GM12878 (cell line): Measurements from ENCODE around the gene MXRA7. TPM values are rescaled to one million over a fixed set of nuclear protein-coding genes. Genes with fewer than 3 reads are reported as not detected.

Experiments
- ATAC-seq: fragments of 200-7000 bp; cut with Tn5 transposase; 3 replicates; pipeline ENCODE4 v1.9.1; 2020; ENCODE audit warnings: mild to moderate bottlenecking, moderate library complexity
- BruUV-seq: library from RNA; stranded (reverse); fragments of 400-500 nt; replicated peaks from 2 replicates; lab custom pipeline; 2021; lab: Mats Ljungman, UMichigan
- CTCF ChIA-PET: fragments of 300-600 bp; sonication (Branson Sonifier 250); formaldehyde crosslinking; extraction: SDS; loops from one replicate; lab custom pipeline; 2021; ENCODE audit warnings: inconsistent platforms; lab: Yijun Ruan, JAX
- POLR2A ChIA-PET: fragments of 350-600 bp; formaldehyde crosslinking; extraction: SDS; loops from one replicate; lab custom pipeline; 2021; ENCODE audit warnings: inconsistent platforms; lab: Charles Lee
- RAD21 ChIA-PET: fragments of 300-600 bp; sonication (Branson Sonifier 250); formaldehyde crosslinking; loops from one replicate; lab custom pipeline; 2023; ENCODE audit warnings: antibody characterized with exemption; ENCODE audit not compliant: unreplicated experiment; lab: Charles Lee
- SMC1A ChIA-PET: fragments of 300-600 bp; sonication (Branson Sonifier 250); formaldehyde crosslinking; loops from one replicate; lab custom pipeline; 2023; ENCODE audit not compliant: unreplicated experiment, uncharacterized antibody; lab: Charles Lee
- DNase-seq: peaks from one replicate; pipeline ENCODE4 v3.0.0-alpha.2; 2011; ENCODE audit warnings: low read depth, low spot score
- FAIRE-seq: peaks from 3 replicates; lab custom pipeline; 2011; peaks lifted over from hg19 to GRCh38; lab: Jason Lieb, UNC
- H2AFZ ChIP-seq: 2 replicates; pipeline ENCODE4 v1.6.0; 2011; ENCODE audit warnings: low read depth, low read length, control low read depth; ENCODE audit not compliant: control insufficient read depth
- H3K27ac ChIP-seq: 2 replicates; pipeline ENCODE4 v1.5.1; 2011; ENCODE audit warnings: control low read depth; ENCODE audit not compliant: control insufficient read depth, insufficient read depth
- H3K27me3 ChIP-seq, 2 experiments: replicated peaks in 1 of 2; 2 replicates each; pipeline versions ENCODE4 v1.6.0 to v1.6.1; 2011; ENCODE audit warnings: low read length in 1 of 2; ENCODE audit not compliant: control insufficient read depth in 2 of 2, insufficient read depth in 2 of 2
- H3K36me3 ChIP-seq, 2 experiments: 2 replicates each; pipeline ENCODE4 v1.5.1; 2011; ENCODE audit warnings: low read length in 1 of 2; ENCODE audit not compliant: control insufficient read depth in 2 of 2, insufficient read depth in 2 of 2
- H3K4me1 ChIP-seq: 2 replicates; pipeline ENCODE4 v1.6.1; 2011; ENCODE audit warnings: mild to moderate bottlenecking, low read length, moderate library complexity, mixed read lengths; ENCODE audit not compliant: control insufficient read depth, insufficient read depth
- H3K4me2 ChIP-seq: 2 replicates; pipeline ENCODE4 v1.6.0; 2011; ENCODE audit warnings: control low read depth; ENCODE audit not compliant: control insufficient read depth, insufficient read depth
- H3K4me3 ChIP-seq: fragments of 200-600 bp; sonication (generic); 2 replicates; pipeline ENCODE4 v1.5.1; 2016
- H3K79me2 ChIP-seq: 2 replicates; pipeline ENCODE4 v1.6.0; 2011; ENCODE audit warnings: low read length; ENCODE audit not compliant: control insufficient read depth, insufficient read depth
- H3K9ac ChIP-seq: 2 replicates; pipeline ENCODE4 v1.8.0; 2011; ENCODE audit warnings: low read length, control low read depth, mixed read lengths; ENCODE audit not compliant: control insufficient read depth, insufficient read depth
- H3K9me3 ChIP-seq: replicated peaks from 3 replicates; pipeline ENCODE4 v1.5.1; 2011; ENCODE audit warnings: mild to moderate bottlenecking, low read length; ENCODE audit not compliant: control insufficient read depth, insufficient read depth
- H4K20me1 ChIP-seq: 2 replicates; pipeline ENCODE4 v1.6.0; 2011; ENCODE audit not compliant: control insufficient read depth, insufficient read depth
- EZH2 ChIP-seq: IDR thresholded peaks from 2 replicates; pipeline ENCODE4 v1.6.1; 2012; ENCODE audit warnings: low read depth, mild to moderate bottlenecking, control low read depth, inconsistent platforms, low read length, borderline replicate concordance; ENCODE audit not compliant: control insufficient read depth
- HDAC2 ChIP-seq: fragments of 200-600 bp; sonication (generic); IDR thresholded peaks from 2 replicates; pipeline ENCODE4 v1.6.1; 2017
- IKZF1 ChIP-seq: fragments of 450-650 bp; conservative IDR thresholded peaks from 2 replicates; pipeline ENCODE4 v1.6.1; 2017; ENCODE audit warnings: antibody characterized with exemption, mild to moderate bottlenecking
- KDM1A ChIP-seq: fragments of 200-600 bp; sonication (generic); IDR thresholded peaks from 2 replicates; pipeline ENCODE4 v1.6.1; 2016; ENCODE audit warnings: borderline replicate concordance
- NBN ChIP-seq: fragments of 450-650 bp; IDR thresholded peaks from 2 replicates; pipeline ENCODE4 v1.6.1; 2016
- NFYA ChIP-seq: IDR thresholded peaks from 2 replicates; pipeline ENCODE4 v1.6.1; 2011; ENCODE audit warnings: low read depth, mild to moderate bottlenecking, low read length, improper control_type of control experiment, borderline replicate concordance
- NR2C1 ChIP-seq: fragments of 450-650 bp; IDR thresholded peaks from 2 replicates; pipeline ENCODE4 v1.6.1; 2017; ENCODE audit warnings: antibody characterized with exemption, mild to moderate bottlenecking, moderate library complexity
- PAX5 ChIP-seq: IDR thresholded peaks from 2 replicates; pipeline ENCODE4 v1.6.1; 2011; ENCODE audit warnings: low read depth, low read length, borderline replicate concordance
- RBBP5 ChIP-seq: fragments of 200-600 bp; sonication (generic); conservative IDR thresholded peaks from 2 replicates; pipeline ENCODE4 v1.6.1; 2016
- SUZ12 ChIP-seq: fragments of 200-600 bp; sonication (generic); IDR thresholded peaks from one replicate; pipeline ENCODE4 v1.6.1; 2018; ENCODE audit warnings: antibody characterized with exemption, mild to moderate bottlenecking; ENCODE audit not compliant: unreplicated experiment
- TAF1 ChIP-seq: IDR thresholded peaks from 2 replicates; pipeline ENCODE4 v1.6.1; 2011; ENCODE audit warnings: mild to moderate bottlenecking, low read depth, low read length, borderline replicate concordance
- TCF7 ChIP-seq: IDR thresholded peaks from 2 replicates; pipeline ENCODE4 v1.6.1; 2014; ENCODE audit warnings: antibody characterized with exemption, borderline replicate concordance
- ZNF207 ChIP-seq: fragments of 450-650 bp; IDR thresholded peaks from 2 replicates; pipeline ENCODE4 v1.6.1; 2014; ENCODE audit warnings: antibody characterized with exemption, mild to moderate bottlenecking, borderline replicate concordance
- ZNF274 ChIP-seq: IDR thresholded peaks from one replicate; pipeline ENCODE4 v1.8.0; 2011; ENCODE audit not compliant: insufficient read length, insufficient read depth
- ZNF384 ChIP-seq: IDR thresholded peaks from 2 replicates; pipeline ENCODE4 v1.6.1; 2012; ENCODE audit warnings: low read depth, mild to moderate bottlenecking, low read length, improper control_type of control experiment, borderline replicate concordance
- ZSCAN29 ChIP-seq: fragments of 450-650 bp; IDR thresholded peaks from 2 replicates; pipeline ENCODE4 v1.6.1; 2017; ENCODE audit warnings: mild to moderate bottlenecking, moderate library complexity
- WGBS: methylation state at CpG from one replicate; pipeline ENCODE4 v1.1.6; 2016; ENCODE audit warnings: low lambda C conversion rate; ENCODE audit not compliant: insufficient replicate concordance, insufficient coverage; ENCODE audit errors: missing lambda C conversion rate; 5-methylcytosine and 5-hydroxymethylcytosine counted together
- in situ Hi-C: fragments of 300-500 bp; cut with MboI; formaldehyde crosslinking; loops from 9 replicates; pipeline ENCODE4 v1.14.3; 2018; ENCODE audit warnings: mixed read lengths
- intact Hi-C: fragments of 100-400 bp; cut with micrococcal nuclease; formaldehyde crosslinking; loops from one replicate; pipeline ENCODE4 v1.14.2; 2022; ENCODE audit not compliant: unreplicated experiment
- polyA plus RNA-seq, 11 experiments: library from polyadenylated mRNA; depleted of rRNA in 4 of 11; unstranded in 6 of 11; stranded (reverse) in 5 of 11; fragments of >200 nt; fragmentation: Nextera tagmentation in 4 of 11; fragmentation: Illumina TruSeq in 1 of 11; extraction: Ambion mirVana in 4 of 11; extraction: Trizol in 1 of 11; gene quantifications; 1 replicate in 1 of 11; 2 replicates in 10 of 11; pipeline versions ENCODE4 v1.2.1 to v1.2.3, GENCODE V29; 2011 to 2016; ENCODE audit warnings: inconsistent platforms in 2 of 11, missing spikeins in 2 of 11, low read depth in 1 of 11
- total RNA-seq, 4 experiments: library from RNA; depleted of rRNA in 3 of 4; stranded (reverse); fragments of >200 nt in 3 of 4; fragmentation: Illumina TruSeq in 1 of 4; extraction: Trizol in 1 of 4; gene quantifications; 2 replicates each; pipeline versions ENCODE4 v1.2.1 to v1.2.3, GENCODE V29; 2013 to 2021
- TF ChIP-seq, protein P1 (sequence below): IDR thresholded peaks from 2 replicates; pipeline ENCODE4 v1.6.1; 2011; ENCODE audit warnings: mild to moderate bottlenecking, low read depth, low read length, moderate library complexity; ENCODE audit not compliant: insufficient replicate concordance

The MXRA7 gene
- total and polyA plus RNA-seq, 10 of the 15 experiments (the other 5 are each of a cell fraction or from before 2014, with no cell fraction given): 0.03 to 2.0 (median 0.33) TPM

GRCh38 chr17:76678330-76678729 lies 32.4 kb downstream of the MXRA7 start:
- TF ChIP-seq NBN (no peak), ZNF207 (no peak), SUZ12 (no peak), TCF7 (no peak), ZSCAN29 (no peak), KDM1A (no peak), EZH2 (no peak), PAX5 (no peak), TAF1 (no peak), NFYA (no peak), ZNF384 (no peak), IKZF1 (no peak), RBBP5 (no peak), NR2C1 (no peak), HDAC2 (no peak), ZNF274 (no peak)
- TF ChIP-seq, protein P1, sequence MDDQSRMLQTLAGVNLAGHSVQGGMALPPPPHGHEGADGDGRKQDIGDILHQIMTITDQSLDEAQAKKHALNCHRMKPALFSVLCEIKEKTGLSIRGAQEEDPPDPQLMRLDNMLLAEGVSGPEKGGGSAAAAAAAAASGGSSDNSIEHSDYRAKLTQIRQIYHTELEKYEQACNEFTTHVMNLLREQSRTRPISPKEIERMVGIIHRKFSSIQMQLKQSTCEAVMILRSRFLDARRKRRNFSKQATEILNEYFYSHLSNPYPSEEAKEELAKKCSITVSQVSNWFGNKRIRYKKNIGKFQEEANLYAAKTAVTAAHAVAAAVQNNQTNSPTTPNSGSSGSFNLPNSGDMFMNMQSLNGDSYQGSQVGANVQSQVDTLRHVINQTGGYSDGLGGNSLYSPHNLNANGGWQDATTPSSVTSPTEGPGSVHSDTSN: no peak
- Histone ChIP-seq H3K9me3 (no peaks in the 10 kb centered on the region), H3K27me3 (peaks cover 0 to 5% of the 10 kb centered on the region in 2 experiments; a peak in 2 of 4 replicates), H3K4me1 (no peaks in the 10 kb centered on the region), H3K79me2 (no peaks in the 10 kb centered on the region), H2AFZ (no peak overlapping the region), H3K27ac (no peak overlapping the region), H3K36me3 (no peaks in the 10 kb centered on the region), H3K9ac (no peak overlapping the region), H3K4me2 (no peak overlapping the region), H4K20me1 (no peaks in the 10 kb centered on the region), H3K4me3 (no peak overlapping the region)
- intact Hi-C loops (no loop called here), in situ Hi-C loops (no loop called here)
- ATAC-seq (no peak), DNase-seq (no peak), FAIRE-seq (no peak)
- CTCF ChIA-PET: interaction anchor here (1.6 kb wide), 1 partner anchor 150 kb away, joined by 7 read pairs; no protein-coding TSS in a partner anchor
- SMC1A ChIA-PET: no interaction called here
- no TSS peak for BruUV-seq
- WGBS: 49% methylated on average over 12 of the region's 12 CpGs
- POLR2A ChIA-PET: no interaction called here
- RAD21 ChIA-PET: no interaction called here
